GM18505 (cell line): Measurements from ENCODE around the gene DSTYK.

Experiments used
- ATAC-seq: cut with Tn5 transposase; IDR thresholded peaks from one replicate; pipeline ENCODE4 v1.9.1; 2021; ENCODE audit not compliant: unreplicated experiment
- POLR2A ChIP-seq: IDR thresholded peaks from 4 replicates; pipeline ENCODE4 v1.6.1; 2011; ENCODE audit warnings: borderline replicate concordance; ENCODE audit not compliant: insufficient read depth, insufficient read length; ENCODE audit errors: extremely low read depth

The DSTYK gene

DNA sequence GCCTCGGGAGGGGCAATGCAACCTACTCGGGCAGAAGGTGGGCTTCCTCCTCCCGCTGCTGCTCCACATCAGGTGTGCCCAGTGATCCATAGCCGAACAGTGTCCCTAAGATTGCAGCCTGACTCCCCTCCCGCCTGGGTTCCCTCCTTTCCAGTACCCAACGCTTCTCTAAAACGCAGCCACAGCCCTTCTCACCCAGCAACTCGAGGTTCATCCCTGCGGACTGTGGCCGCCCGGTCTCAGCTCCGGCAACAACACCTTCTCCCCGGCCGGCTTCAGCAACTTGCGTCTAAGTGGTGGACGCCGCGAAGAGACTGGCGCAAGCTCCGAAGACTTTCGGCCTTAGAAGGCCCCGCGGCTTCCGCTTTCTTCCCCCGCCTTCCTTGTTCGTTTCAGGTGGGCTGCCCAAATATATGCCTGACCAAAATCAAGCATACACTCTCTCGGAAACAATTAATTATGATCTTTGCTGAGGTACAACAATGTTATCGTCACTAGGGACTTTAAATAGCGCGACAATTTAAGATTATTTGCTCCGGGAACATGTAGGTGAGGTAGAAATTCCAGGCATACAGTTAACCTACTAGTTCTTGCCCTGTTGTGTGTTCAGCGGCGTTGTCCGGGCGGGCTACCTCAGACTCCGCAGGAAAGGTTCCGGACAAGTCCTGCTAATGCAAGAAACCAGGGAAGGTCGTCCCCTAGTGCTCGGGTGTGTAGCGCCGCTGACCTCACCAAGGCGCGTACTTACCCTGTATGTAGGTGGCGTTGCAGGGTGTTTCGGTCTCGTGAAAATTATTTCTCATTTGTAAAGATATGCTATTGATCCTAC, 89.6 kb downstream of the DSTYK start, which contains the start of gene RBBP5:
TSS of gene RBBP5 (minus strand) at position 319 of the 829 bp plus-strand sequence. CDS start at position 214, 105 bp downstream.
- TF ChIP-seq POLR2A, result peak; percentile 98
- ATAC-seq, result peak; percentile 89

DNA sequence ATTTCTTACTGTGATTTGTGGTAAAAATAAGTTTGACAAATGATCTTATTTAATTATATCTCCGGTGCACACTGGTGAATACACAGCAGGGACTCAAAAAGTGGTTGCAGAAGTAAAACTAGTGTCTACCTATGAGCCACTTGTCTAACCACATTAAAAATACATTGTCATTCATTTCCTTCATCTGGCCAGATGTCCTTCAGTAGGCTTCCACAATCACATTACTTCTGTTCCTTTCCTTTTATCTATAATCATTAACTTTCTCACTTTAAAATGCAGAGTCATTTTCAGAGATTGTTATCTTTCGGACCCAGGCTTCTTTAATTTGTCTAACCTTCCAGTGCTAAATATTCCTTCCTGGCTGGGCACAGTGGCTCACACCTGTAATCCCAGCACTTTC, 92.8 kb downstream of the DSTYK start:
- no peak for TF ChIP-seq POLR2A
- no peak for ATAC-seq

DNA sequence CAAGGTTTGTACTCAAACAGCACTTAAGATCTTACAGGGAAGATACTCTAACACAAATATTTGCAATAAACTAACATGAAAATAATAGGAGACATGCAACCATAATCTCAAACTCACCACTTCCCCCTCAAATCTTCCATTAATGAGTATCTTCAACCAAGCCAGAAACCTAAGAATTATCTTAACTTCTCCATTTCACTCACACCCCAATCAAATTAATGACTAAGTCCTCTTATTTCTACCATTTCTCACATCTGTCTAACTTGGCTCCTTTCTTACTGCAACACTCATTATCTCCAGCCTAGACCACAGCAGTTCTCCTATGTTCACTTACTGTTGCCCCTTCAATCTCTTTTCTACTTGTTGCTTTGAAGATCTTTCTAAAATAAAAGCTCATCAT, 100.1 kb downstream of the DSTYK start:
- TF ChIP-seq POLR2A, result no peak
- ATAC-seq, result no peak

DNA sequence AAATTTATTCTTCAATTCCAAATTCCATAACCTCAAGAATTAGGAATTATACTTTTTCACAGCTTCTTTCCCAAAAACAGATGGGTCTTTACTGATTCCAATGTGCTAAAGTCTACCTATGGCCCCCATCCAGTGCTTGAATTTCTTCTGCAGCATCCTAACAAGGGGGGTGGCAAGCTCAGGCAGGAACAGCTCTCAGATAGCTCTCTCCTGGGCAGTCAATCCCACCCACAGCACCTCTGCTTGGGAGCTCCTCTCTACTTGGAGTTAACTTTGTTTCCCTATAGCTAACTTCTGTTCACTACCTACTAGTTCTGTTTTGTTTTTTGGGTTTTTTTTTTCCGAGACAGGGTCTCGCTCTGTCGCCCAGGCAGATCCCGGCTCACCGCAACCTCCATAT, 101.8 kb downstream of the DSTYK start:
- no peak for ATAC-seq
- no peak for TF ChIP-seq POLR2A

DNA sequence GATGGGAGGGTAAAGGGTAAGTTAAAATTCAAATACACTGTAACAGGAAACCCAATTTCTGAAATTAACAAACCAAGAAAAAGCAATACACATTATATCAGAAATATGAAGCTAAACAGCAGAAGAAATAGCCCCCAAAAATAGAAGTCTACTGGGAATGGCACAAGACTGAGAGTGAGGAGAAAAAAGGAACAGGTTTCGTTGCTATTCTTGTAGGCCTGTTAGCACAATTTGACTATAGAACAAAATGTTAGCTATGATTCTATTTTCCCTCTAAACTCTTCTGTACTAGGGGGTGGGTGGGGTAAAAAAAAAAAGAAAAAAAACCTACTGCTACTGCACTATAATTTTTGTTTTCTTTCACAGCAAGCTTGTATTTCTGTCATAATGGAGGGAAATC, 102.2 kb downstream of the DSTYK start:
- no peak for TF ChIP-seq POLR2A
- no peak for ATAC-seq

- ATAC-seq, result no peak
- TF ChIP-seq POLR2A, result no peak
Measured at GRCh38 chr1:205108464-205108863, 103.0 kb downstream of the DSTYK start.

DNA sequence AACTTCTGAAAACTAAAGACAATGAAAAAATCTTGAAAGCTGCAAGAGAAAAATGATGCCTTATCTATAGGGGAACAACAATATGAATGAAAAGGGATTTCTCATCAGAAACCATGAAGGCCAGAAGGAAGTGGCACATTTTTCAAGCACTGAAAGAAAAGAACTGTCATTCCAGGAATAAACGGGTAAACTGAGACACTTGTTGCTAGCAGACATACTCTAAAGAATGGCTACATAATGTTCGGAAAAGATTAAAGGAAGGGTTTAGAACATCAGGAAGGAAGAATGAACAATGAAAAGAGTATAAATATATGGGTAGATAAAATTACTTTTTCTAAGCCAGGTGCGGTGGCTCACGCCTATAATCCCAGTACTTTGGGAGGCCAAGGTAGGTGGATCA, 104.2 kb downstream of the DSTYK start:
- no peak for ATAC-seq
- no peak for TF ChIP-seq POLR2A

DNA sequence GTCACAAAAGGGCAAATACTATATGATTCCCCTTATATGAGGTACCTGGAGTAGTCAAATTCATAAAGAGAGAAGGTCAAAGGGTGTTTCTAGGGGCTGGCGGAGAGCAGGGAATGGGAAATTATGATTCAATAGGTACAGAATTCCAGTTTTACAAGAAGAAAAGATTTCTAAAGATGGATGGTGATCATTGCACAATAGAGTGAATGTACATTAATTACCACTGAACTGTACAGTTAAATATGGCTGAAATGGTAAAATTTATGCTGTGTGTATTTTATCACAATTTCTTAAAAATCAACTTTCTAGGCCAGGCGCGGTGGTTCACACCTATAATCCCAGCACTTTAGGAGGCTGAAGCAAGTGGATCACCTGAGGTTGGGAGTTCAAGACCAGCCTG, 109.1 kb downstream of the DSTYK start:
- TF ChIP-seq POLR2A, result no peak
- no peak for ATAC-seq

DNA sequence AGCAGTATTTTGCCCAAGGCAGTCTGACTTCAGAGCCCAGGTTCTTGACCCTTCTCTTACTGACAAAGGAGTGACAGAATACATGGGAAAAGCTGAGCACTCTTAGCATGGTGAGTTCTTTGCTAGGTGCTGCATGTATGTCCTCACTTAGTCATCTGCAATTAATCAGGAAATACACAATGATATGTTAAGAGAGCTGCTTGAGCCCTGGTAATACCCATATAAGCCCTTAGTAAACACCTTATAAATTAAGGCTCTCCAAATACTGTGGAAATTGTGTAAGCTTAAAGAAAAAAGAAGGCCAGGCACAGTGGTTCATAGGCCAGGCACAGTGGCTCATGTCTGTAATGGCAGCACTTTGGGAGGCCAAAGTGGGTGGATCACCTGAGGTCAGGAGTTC, 113.3 kb downstream of the DSTYK start:
- no peak for TF ChIP-seq POLR2A
- ATAC-seq, result no peak

DNA sequence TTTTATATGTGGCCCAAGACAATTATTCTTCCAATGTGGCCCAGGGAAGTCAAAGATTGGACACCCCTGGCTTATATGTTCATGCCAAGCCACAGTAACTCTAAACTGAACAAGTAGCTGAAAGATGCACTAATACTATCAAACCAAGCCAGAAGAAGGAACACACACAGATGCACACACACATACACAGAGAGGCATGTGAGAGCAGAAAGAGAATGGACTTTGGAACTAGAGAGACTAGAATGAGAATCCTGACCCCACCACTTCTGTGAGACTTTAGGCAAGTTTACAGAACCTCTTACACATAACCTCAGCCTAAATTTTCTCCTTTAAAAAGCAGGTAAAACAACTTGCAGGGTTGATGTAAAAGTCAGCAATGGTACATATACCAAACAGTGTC, 116.1 kb downstream of the DSTYK start:
- no peak for ATAC-seq
- TF ChIP-seq POLR2A, result no peak
